ENCODE data around the gene FAM20A. TPM values are rescaled to one million over a fixed set of nuclear protein-coding genes. Genes with fewer than 3 reads are reported as not detected.

FAM20A gene
- total RNA-seq, 1 experiment from 2014 or later = 1.3 TPM

GRCh38 chr17:68541816-68542215, 59.4 kb downstream of the FAM20A start:
- TF ChIP-seq CTCF (IDR thresholded peaks at IDR 0.05; ENCODE audit: unreplicated experiment) = no peak
- no TSS peak for BruUV-seq (replicated peaks)
- DNase-seq = no peak
- intact Hi-C loops (cut with micrococcal nuclease; ENCODE audit: unreplicated experiment) = no loop called here
- H3K9me3 Mint-ChIP-seq (ENCODE audit: low read depth, unreplicated experiment) = no peaks in the 10 kb centered on the region
- peaks cover 23% of the 10 kb centered on the region for H3K36me3 Mint-ChIP-seq (ENCODE audit: insufficient read depth, unreplicated experiment)
- CTCF ChIA-PET = no interaction called here
- H3K4me1 Mint-ChIP-seq (ENCODE audit: low read depth, unreplicated experiment) = no peaks in the 10 kb centered on the region
- no peaks in the 10 kb centered on the region for H3K27me3 Mint-ChIP-seq (ENCODE audit: unreplicated experiment)
- H3K4me3 Mint-ChIP-seq (ENCODE audit: low read depth, unreplicated experiment) = no peak overlapping the region
- H3K27ac Mint-ChIP-seq (ENCODE audit: unreplicated experiment) = peak overlapping the region; percentile 12

- intact Hi-C loops (cut with micrococcal nuclease; ENCODE audit: unreplicated experiment) = no loop called here
- no peak overlapping the region for H3K27ac Mint-ChIP-seq (ENCODE audit: unreplicated experiment)
- BruUV-seq (replicated peaks) = no TSS peak
- no peak for DNase-seq
- H3K36me3 Mint-ChIP-seq (ENCODE audit: insufficient read depth, unreplicated experiment) = peaks cover 31% of the 10 kb centered on the region
- no peak for TF ChIP-seq CTCF (IDR thresholded peaks at IDR 0.05; ENCODE audit: unreplicated experiment)
- no peak overlapping the region for H3K4me3 Mint-ChIP-seq (ENCODE audit: low read depth, unreplicated experiment)
- H3K27me3 Mint-ChIP-seq (ENCODE audit: unreplicated experiment) = no peaks in the 10 kb centered on the region
- H3K4me1 Mint-ChIP-seq (ENCODE audit: low read depth, unreplicated experiment) = no peaks in the 10 kb centered on the region
- H3K9me3 Mint-ChIP-seq (ENCODE audit: low read depth, unreplicated experiment) = no peaks in the 10 kb centered on the region
- CTCF ChIA-PET = no interaction called here
Measured at GRCh38 chr17:68540981-68541380, 60.2 kb downstream of the FAM20A start.

GRCh38 chr17:68539548-68540467, 61.4 kb downstream of the FAM20A start:
- Mint-ChIP-seq H3K27ac (ENCODE audit: unreplicated experiment) (peak overlapping the region; percentile 16), H3K4me1 (ENCODE audit: low read depth, unreplicated experiment) (no peaks in the 10 kb centered on the region), H3K4me3 (ENCODE audit: low read depth, unreplicated experiment) (no peak overlapping the region), H3K9me3 (ENCODE audit: low read depth, unreplicated experiment) (no peaks in the 10 kb centered on the region), H3K27me3 (ENCODE audit: unreplicated experiment) (no peaks in the 10 kb centered on the region), H3K36me3 (ENCODE audit: insufficient read depth, unreplicated experiment) (peaks cover 41% of the 10 kb centered on the region)
- intact Hi-C loops (cut with micrococcal nuclease; ENCODE audit: unreplicated experiment) = loop anchor here (10.0 kb wide), 1 partner anchor 695 kb away; no protein-coding TSS in a partner anchor
- DNase-seq = peak; percentile 13
- TF ChIP-seq CTCF (IDR thresholded peaks at IDR 0.05; ENCODE audit: unreplicated experiment) = no peak
- BruUV-seq (replicated peaks) = no TSS peak
- CTCF ChIA-PET = no interaction called here

GRCh38 chr17:68535922-68536321, 65.2 kb downstream of the FAM20A start:
- DNase-seq = no peak
- Mint-ChIP-seq H3K9me3 (ENCODE audit: low read depth, unreplicated experiment) (no peaks in the 10 kb centered on the region), H3K4me3 (ENCODE audit: low read depth, unreplicated experiment) (no peak overlapping the region), H3K4me1 (ENCODE audit: low read depth, unreplicated experiment) (no peaks in the 10 kb centered on the region), H3K27ac (ENCODE audit: unreplicated experiment) (no peak overlapping the region), H3K27me3 (ENCODE audit: unreplicated experiment) (no peaks in the 10 kb centered on the region), H3K36me3 (ENCODE audit: insufficient read depth, unreplicated experiment) (peaks cover 39% of the 10 kb centered on the region)
- TF ChIP-seq CTCF (IDR thresholded peaks at IDR 0.05; ENCODE audit: unreplicated experiment) = no peak
- no TSS peak for BruUV-seq (replicated peaks)
- CTCF ChIA-PET = no interaction called here
- intact Hi-C loops (cut with micrococcal nuclease; ENCODE audit: unreplicated experiment) = loop anchor here (10.0 kb wide), 1 partner anchor 699 kb away; no protein-coding TSS in a partner anchor
